Glutamatergic neuron (in vitro differentiated cells): ENCODE results near the gene GDAP2. TPM values are rescaled to one million over a fixed set of nuclear protein-coding genes. Genes with fewer than 3 reads are reported as not detected.

Experiments used
- DNase-seq: peaks from one replicate; pipeline ENCODE4 v3.0.0; 2022
- H3K27ac Mint-ChIP-seq: one replicate; pipeline ENCODE4 v1.8.0; 2020; ENCODE audit warnings: mild to moderate bottlenecking, mixed read lengths, inconsistent platforms; ENCODE audit not compliant: unreplicated experiment
- H3K27me3 Mint-ChIP-seq: one replicate; pipeline ENCODE4 v1.8.0; 2020; ENCODE audit warnings: mild to moderate bottlenecking, moderate library complexity, mixed read lengths, inconsistent platforms; ENCODE audit not compliant: unreplicated experiment
- H3K36me3 Mint-ChIP-seq: one replicate; pipeline ENCODE4 v1.8.0; 2020; ENCODE audit warnings: mild to moderate bottlenecking, mixed read lengths, inconsistent platforms; ENCODE audit not compliant: unreplicated experiment
- H3K4me1 Mint-ChIP-seq: one replicate; pipeline ENCODE4 v1.8.0; 2020; ENCODE audit warnings: mild to moderate bottlenecking, low read depth, mixed read lengths, inconsistent platforms; ENCODE audit not compliant: unreplicated experiment
- H3K4me3 Mint-ChIP-seq: one replicate; pipeline ENCODE4 v1.8.0; 2020; ENCODE audit warnings: mild to moderate bottlenecking, mixed read lengths, inconsistent platforms; ENCODE audit not compliant: unreplicated experiment
- H3K9me3 Mint-ChIP-seq: one replicate; pipeline ENCODE4 v1.8.0; 2020; ENCODE audit warnings: mild to moderate bottlenecking, moderate library complexity, mixed read lengths, inconsistent platforms; ENCODE audit not compliant: unreplicated experiment
- CTCF ChIP-seq: fragments of 200-600 bp; sonication (generic); IDR thresholded peaks from one replicate; pipeline ENCODE4 v1.5.0; 2021; ENCODE audit not compliant: partially characterized antibody, unreplicated experiment
- total RNA-seq: library from RNA; stranded (reverse); fragmentation: NEBNext Ultra II Directional; extraction: Animal tissue kit (Norgen Biotek cat#: 25700); gene quantifications from one replicate; pipeline ENCODE4 v1.2.1, GENCODE V29; 2021; ENCODE audit not compliant: unreplicated experiment

Gene GDAP2
- total RNA-seq, 1 donor from 2014 or later: 34.0 TPM

GRCh38 chr1:117895482-117896114 is 33.8 kb downstream of the GDAP2 start:
- H3K36me3 Mint-ChIP-seq: no peaks in the 10 kb centered on the region
- H3K4me3 Mint-ChIP-seq: peak overlapping the region; percentile 6
- DNase-seq: peak; percentile 56
- H3K4me1 Mint-ChIP-seq: peaks cover 10% of the 10 kb centered on the region
- TF ChIP-seq CTCF: peak; percentile 87
- H3K9me3 Mint-ChIP-seq: no peaks in the 10 kb centered on the region
- no peaks in the 10 kb centered on the region for H3K27me3 Mint-ChIP-seq
- peak overlapping the region; percentile 71 for H3K27ac Mint-ChIP-seq

DNA sequence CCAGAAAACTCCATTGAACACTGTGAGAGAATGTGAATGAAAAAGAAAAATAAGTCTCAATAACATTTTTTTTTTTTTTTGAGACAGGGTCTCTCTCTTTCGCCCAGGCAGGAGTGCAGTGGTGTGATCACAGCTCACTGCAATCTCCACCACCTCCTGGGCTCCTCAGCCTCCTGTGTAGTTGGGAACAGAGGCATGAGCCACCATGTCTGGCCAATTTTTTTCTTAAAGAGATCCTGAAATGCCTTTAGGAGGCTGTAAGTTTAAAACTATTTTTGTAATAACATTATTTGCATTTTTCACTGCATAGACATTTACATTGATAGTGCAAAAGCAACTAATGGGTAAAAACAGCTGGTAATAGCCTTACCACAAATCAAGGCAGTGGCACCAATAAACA is 35.3 kb downstream of the GDAP2 start:
- TF ChIP-seq CTCF: no peak

DNA sequence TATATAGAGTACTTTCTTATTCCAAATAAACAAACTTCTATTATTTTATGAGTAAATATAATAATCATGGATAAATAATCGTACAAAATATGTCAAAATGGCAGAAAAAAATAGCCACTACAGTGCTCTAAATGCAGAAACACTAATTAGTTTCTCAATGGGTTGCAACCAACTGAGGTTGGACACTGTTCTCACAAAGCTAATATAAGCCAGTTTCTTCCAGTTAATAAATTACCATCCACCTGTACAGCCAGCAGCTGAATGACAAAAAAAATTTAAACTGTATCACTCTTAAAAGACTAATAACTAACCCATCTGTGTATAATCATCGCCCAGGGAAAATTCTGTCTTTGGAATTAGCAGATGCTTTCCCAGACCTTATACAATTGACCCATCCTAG is 36.9 kb downstream of the GDAP2 start:
- Mint-ChIP-seq H3K9me3 (no peaks in the 10 kb centered on the region), H3K36me3 (no peaks in the 10 kb centered on the region), H3K27me3 (no peaks in the 10 kb centered on the region), H3K4me3 (no peak overlapping the region), H3K27ac (no peak overlapping the region), H3K4me1 (peaks cover 10% of the 10 kb centered on the region)
- no peak for DNase-seq
- TF ChIP-seq CTCF: no peak

More for the DNA sequence above, 35.3 kb downstream of the GDAP2 start:
- no peak overlapping the region for H3K4me3 Mint-ChIP-seq
- H3K27me3 Mint-ChIP-seq: no peaks in the 10 kb centered on the region
- no peak for DNase-seq
- H3K9me3 Mint-ChIP-seq: no peaks in the 10 kb centered on the region
- no peak overlapping the region for H3K27ac Mint-ChIP-seq
- H3K36me3 Mint-ChIP-seq: no peaks in the 10 kb centered on the region
- H3K4me1 Mint-ChIP-seq: peaks cover 10% of the 10 kb centered on the region

DNA sequence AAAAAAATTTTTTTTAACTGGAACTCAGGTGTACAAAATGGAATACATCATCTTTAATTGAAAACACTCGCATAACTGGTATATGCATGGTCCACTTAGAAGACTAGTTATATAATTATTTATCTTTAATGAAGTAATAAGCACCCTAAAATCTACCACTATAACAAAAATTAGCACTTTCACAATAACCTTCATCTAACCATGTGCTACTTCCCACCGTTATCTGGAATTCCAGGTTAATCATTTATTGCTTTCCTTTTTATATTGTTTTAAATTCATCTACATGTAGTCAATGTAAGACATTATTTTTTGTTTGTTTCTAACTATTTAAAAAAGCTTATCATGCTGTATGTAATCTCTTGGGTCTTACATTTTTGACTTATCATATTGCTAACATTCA is 39.0 kb downstream of the GDAP2 start:
- no peaks in the 10 kb centered on the region for H3K36me3 Mint-ChIP-seq
- H3K27me3 Mint-ChIP-seq: no peaks in the 10 kb centered on the region
- no peak for DNase-seq

More for the DNA sequence above, 39.0 kb downstream of the GDAP2 start:
- TF ChIP-seq CTCF: no peak
- Mint-ChIP-seq H3K4me1 (peaks cover under 1% of the 10 kb centered on the region), H3K4me3 (no peak overlapping the region), H3K9me3 (no peaks in the 10 kb centered on the region), H3K27ac (no peak overlapping the region)
